SK-N-SH (cell line): ENCODE measurements around the gene NANOGP8. TPM values are rescaled to one million over a fixed set of nuclear protein-coding genes. Genes with fewer than 3 reads are reported as not detected.

Experiments
- CTCF ChIA-PET: fragments of 300-600, 350-600 bp; formaldehyde crosslinking; extraction: SDS; loops from one replicate; lab custom pipeline; 2021; lab: Yijun Ruan, JAX
- POLR2A ChIA-PET: fragments of 350-600 bp; sonication (Branson Sonifier 250); formaldehyde crosslinking; extraction: SDS; loops from one replicate; lab custom pipeline; 2020; ENCODE audit warnings: antibody characterized with exemption, inconsistent platforms; lab: Yijun Ruan, JAX
- DNase-seq: peaks from one replicate; pipeline ENCODE4 v3.0.0; 2012
- H2AFZ ChIP-seq: fragments of 200-600 bp; sonication (generic); 2 replicates; pipeline ENCODE4 v1.8.1; 2016; ENCODE audit warnings: antibody characterized with exemption, mild to moderate bottlenecking, low read depth
- H3F3A ChIP-seq: fragments of 200-600 bp; sonication (generic); replicated peaks from 2 replicates; pipeline ENCODE3; 2016; ENCODE audit warnings: antibody characterized with exemption, mild to moderate bottlenecking; ENCODE audit not compliant: insufficient read depth
- H3K27ac ChIP-seq, 2 experiments: fragments of 200-500 bp in 1 of 2; fragments of 200-600 bp in 1 of 2; sonication (Bioruptor generic) in 1 of 2; sonication (generic), shearing (Covaris generic) in 1 of 2; 2 replicates each; pipeline versions ENCODE4 v1.5.1 to v1.6.1; 2014 to 2016; ENCODE audit warnings: low read depth in 2 of 2, inconsistent platforms in 1 of 2, low read length in 1 of 2, mild to moderate bottlenecking in 1 of 2, mixed read lengths in 1 of 2
- H3K27me3 ChIP-seq: fragments of 200-600 bp; sonication (generic), shearing (Covaris generic); 2 replicates; pipeline ENCODE4 v1.6.1; 2016; ENCODE audit warnings: mixed run types; ENCODE audit not compliant: insufficient read depth
- H3K36me3 ChIP-seq, 2 experiments: fragments of 200-500 bp in 1 of 2; fragments of 200-600 bp in 1 of 2; sonication (Bioruptor generic) in 1 of 2; sonication (generic) in 1 of 2; replicated peaks in 1 of 2; 2 replicates each; pipeline versions ENCODE3 to v1.5.1; 2014 to 2016; ENCODE audit warnings: low read length in 1 of 2, mild to moderate bottlenecking in 1 of 2; ENCODE audit not compliant: insufficient read depth in 2 of 2, control insufficient read depth in 1 of 2
- H3K4me1 ChIP-seq, 2 experiments: fragments of 200-500 bp in 1 of 2; fragments of 200-600 bp in 1 of 2; sonication (Bioruptor generic) in 1 of 2; sonication (generic), shearing (Covaris generic) in 1 of 2; 2 replicates each; pipeline versions ENCODE4 v1.5.1 to v1.6.1; 2014 to 2016; ENCODE audit warnings: low read depth in 1 of 2, low read length in 1 of 2, mixed run types in 1 of 2; ENCODE audit not compliant: insufficient read depth in 2 of 2, control insufficient read depth in 1 of 2
- H3K4me2 ChIP-seq: fragments of 200-600 bp; sonication (generic), shearing (Covaris generic); 2 replicates; pipeline ENCODE4 v1.6.1; 2017; ENCODE audit warnings: mixed run types
- H3K4me3 ChIP-seq, 2 experiments: fragments of 200-500 bp in 1 of 2; fragments of 200-600 bp in 1 of 2; sonication (Bioruptor generic) in 1 of 2; sonication (generic), shearing (Covaris generic) in 1 of 2; 2 replicates each; pipeline versions ENCODE4 v1.5.1 to v1.8.1; 2014 to 2016; ENCODE audit warnings: low read depth in 2 of 2, inconsistent platforms in 1 of 2, low read length in 1 of 2, mild to moderate bottlenecking in 1 of 2, mixed read lengths in 1 of 2, moderate library complexity in 1 of 2
- H3K79me2 ChIP-seq: fragments of 200-600 bp; sonication (generic); 2 replicates; pipeline ENCODE4 v1.8.1; 2017; ENCODE audit warnings: mild to moderate bottlenecking; ENCODE audit not compliant: insufficient read depth
- H3K9ac ChIP-seq: fragments of 200-600 bp; sonication (generic); 2 replicates; pipeline ENCODE4 v1.6.1; 2017; ENCODE audit warnings: mixed run types
- H3K9me2 ChIP-seq: fragments of 200-600 bp; sonication (generic); 2 replicates; pipeline ENCODE4 v1.6.1; 2017; ENCODE audit warnings: mixed run types
- H3K9me3 ChIP-seq: fragments of 200-600 bp; sonication (generic); 2 replicates; pipeline ENCODE4 v1.6.1; 2017; ENCODE audit warnings: mixed run types, mild to moderate bottlenecking, moderate library complexity
- H4K20me1 ChIP-seq: fragments of 200-600 bp; sonication (generic); 2 replicates; pipeline ENCODE4 v1.6.1; 2017; ENCODE audit warnings: mild to moderate bottlenecking, mixed run types; ENCODE audit not compliant: insufficient read depth
- ELF1 ChIP-seq: IDR thresholded peaks from 2 replicates; pipeline ENCODE4 v1.4.0; 2012
- EP300 ChIP-seq, 2 experiments: IDR thresholded peaks; 2 replicates each; pipeline versions ENCODE4 v1.4.0 to v1.6.1; 2012; ENCODE audit warnings: borderline replicate concordance in 1 of 2, low read depth in 1 of 2, low read length in 1 of 2
- EZH2phosphoT487 ChIP-seq: fragments of 200-600 bp; sonication (generic); IDR thresholded peaks from 2 replicates; pipeline ENCODE4 v1.6.1; 2017; ENCODE audit warnings: low read depth, mixed run types, mild to moderate bottlenecking, antibody characterized with exemption, moderate library complexity, borderline replicate concordance
- FOXM1 ChIP-seq: IDR thresholded peaks from 2 replicates; pipeline ENCODE4 v1.4.0; 2012; ENCODE audit warnings: low read depth, mild to moderate bottlenecking
- GATA2 ChIP-seq: sonication (generic); formaldehyde crosslinking; IDR thresholded peaks from 2 replicates; pipeline ENCODE4 v1.5.0; 2020; ENCODE audit warnings: mild to moderate bottlenecking, missing genetic modification reagents
- NFIC ChIP-seq: IDR thresholded peaks from 2 replicates; pipeline ENCODE4 v1.4.0; 2012; ENCODE audit warnings: borderline replicate concordance
- PBX3 ChIP-seq: IDR thresholded peaks from 2 replicates; pipeline ENCODE4; 2012
- POLR2AphosphoS5 ChIP-seq: IDR thresholded peaks from 2 replicates; pipeline ENCODE4 v1.6.1; 2012; ENCODE audit warnings: low read depth, low read length
- RCOR1 ChIP-seq: fragments of 150-350 bp; IDR thresholded peaks from 2 replicates; pipeline ENCODE4 v1.6.1; 2017; ENCODE audit warnings: antibody characterized with exemption, low read length
- RFX5 ChIP-seq: IDR thresholded peaks from 2 replicates; pipeline ENCODE4 v1.6.1; 2012; ENCODE audit warnings: mild to moderate bottlenecking, improper control_type of control experiment, low read length
- RXRA ChIP-seq: IDR thresholded peaks from 2 replicates; pipeline ENCODE4 v1.4.0; 2012; ENCODE audit warnings: low read depth, mild to moderate bottlenecking, borderline replicate concordance
- SIN3A ChIP-seq: IDR thresholded peaks from 2 replicates; pipeline ENCODE4 v1.6.1; 2012; ENCODE audit warnings: low read depth, mild to moderate bottlenecking, low read length, moderate library complexity, borderline replicate concordance
- TAF1 ChIP-seq: IDR thresholded peaks from 2 replicates; pipeline ENCODE4 v1.6.1; 2012; ENCODE audit warnings: low read depth, mild to moderate bottlenecking, low read length, moderate library complexity, borderline replicate concordance
- TCF12 ChIP-seq: IDR thresholded peaks from 2 replicates; pipeline ENCODE4 v1.4.0; 2012
- TEAD4 ChIP-seq: IDR thresholded peaks from 2 replicates; pipeline ENCODE4 v1.4.0; 2012; ENCODE audit warnings: mild to moderate bottlenecking, borderline replicate concordance; ENCODE audit not compliant: insufficient read depth
- USF2 ChIP-seq: fragments of 150-350 bp; IDR thresholded peaks from 2 replicates; pipeline ENCODE4 v1.6.1; 2017; ENCODE audit warnings: antibody characterized with exemption, low read length, low read depth, borderline replicate concordance
- YY1 ChIP-seq: IDR thresholded peaks from 2 replicates; pipeline ENCODE4 v1.4.0; 2012; ENCODE audit warnings: low read depth, mild to moderate bottlenecking
- WGBS: methylation state at CpG from one replicate; pipeline ENCODE4 v1.1.6; 2017; ENCODE audit warnings: low lambda C conversion rate; 5-methylcytosine and 5-hydroxymethylcytosine counted together
- polyA plus RNA-seq, 3 experiments: library from polyadenylated mRNA; depleted of rRNA; stranded (reverse); fragments of >200 nt; gene quantifications; 2 replicates each; pipeline ENCODE4 v1.2.3, GENCODE V29; 2012
- TF ChIP-seq, protein P1 (sequence below): fragments of 150-350 bp; IDR thresholded peaks from 2 replicates; pipeline ENCODE4 v1.6.1; 2016; ENCODE audit warnings: mild to moderate bottlenecking, low read depth, low read length
- TF ChIP-seq, protein P2 (sequence below): IDR thresholded peaks from 2 replicates; pipeline ENCODE4 v1.4.0; 2012; ENCODE audit warnings: low read depth

NANOGP8 gene
- polyA plus RNA-seq, 1 of the 3 experiments (the other 2 are of a cell fraction), result not detected

DNA sequence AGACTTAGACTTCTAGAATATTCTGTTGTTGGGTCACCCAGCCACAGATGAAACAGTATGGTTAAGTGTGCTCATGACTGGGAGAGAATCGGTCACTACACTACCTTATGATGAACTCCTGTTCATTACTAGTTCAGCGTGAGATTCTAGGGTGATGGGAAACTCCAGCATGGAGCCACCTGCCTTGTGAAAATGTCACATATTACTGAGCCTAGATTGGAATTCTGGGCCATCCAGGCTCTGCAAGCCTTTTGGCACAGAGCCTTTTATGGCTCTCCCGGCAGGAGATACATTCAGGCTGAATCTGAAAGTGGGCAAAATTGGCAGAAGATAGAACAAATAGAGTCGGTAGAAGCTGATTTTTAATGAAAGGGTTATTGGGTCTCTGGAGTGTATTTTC, 19.0 kb downstream of the NANOGP8 start (continued):
- TF ChIP-seq, protein P1, sequence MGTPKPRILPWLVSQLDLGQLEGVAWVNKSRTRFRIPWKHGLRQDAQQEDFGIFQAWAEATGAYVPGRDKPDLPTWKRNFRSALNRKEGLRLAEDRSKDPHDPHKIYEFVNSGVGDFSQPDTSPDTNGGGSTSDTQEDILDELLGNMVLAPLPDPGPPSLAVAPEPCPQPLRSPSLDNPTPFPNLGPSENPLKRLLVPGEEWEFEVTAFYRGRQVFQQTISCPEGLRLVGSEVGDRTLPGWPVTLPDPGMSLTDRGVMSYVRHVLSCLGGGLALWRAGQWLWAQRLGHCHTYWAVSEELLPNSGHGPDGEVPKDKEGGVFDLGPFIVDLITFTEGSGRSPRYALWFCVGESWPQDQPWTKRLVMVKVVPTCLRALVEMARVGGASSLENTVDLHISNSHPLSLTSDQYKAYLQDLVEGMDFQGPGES, result no peak

DNA sequence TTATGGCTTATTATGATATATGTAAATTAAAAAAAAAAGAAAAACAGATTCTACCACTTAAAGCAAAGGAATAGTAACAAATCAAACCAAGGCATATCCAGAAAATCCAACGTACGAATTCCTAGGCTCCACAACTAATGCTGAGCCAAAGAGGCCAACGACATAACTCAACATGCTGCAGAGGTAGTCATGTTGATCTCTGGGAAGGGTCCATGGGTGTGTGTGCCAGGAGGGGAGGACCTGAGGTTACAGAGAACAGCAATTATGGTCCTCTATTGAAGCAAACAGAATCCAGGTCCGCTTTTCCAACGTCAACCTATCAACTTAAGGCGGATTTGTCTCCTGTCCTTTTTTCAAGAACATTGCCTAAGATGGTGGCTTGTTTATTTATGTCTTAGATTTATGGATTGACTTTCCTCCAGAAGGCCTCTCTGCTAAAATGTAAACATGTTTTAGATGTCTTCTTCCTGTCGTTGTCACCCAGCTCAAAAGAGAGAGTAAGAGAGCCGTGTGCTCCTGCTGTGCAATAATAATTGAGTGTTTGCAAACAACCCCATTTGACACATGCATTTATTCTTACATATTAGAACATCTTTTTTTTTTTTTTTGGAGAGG, 20.4 kb downstream of the NANOGP8 start:
- no peak overlapping the region for H3K4me3 ChIP-seq
- H3K36me3 ChIP-seq, result no peaks in the 10 kb centered on the region
- TF ChIP-seq EZH2phosphoT487, result no peak
- TF ChIP-seq GATA2 (CRISPR knock-in tag), result no peak
- no peak for TF ChIP-seq EP300 (IDR thresholded peaks at IDR 0.05; ENCODE audit: borderline replicate concordance in 1 of 2, low read depth in 1 of 2, low read length in 1 of 2)
- no peak for TF ChIP-seq RFX5
- TF ChIP-seq ELF1, result no peak
- TF ChIP-seq POLR2AphosphoS5, result no peak
- TF ChIP-seq, protein P2, sequence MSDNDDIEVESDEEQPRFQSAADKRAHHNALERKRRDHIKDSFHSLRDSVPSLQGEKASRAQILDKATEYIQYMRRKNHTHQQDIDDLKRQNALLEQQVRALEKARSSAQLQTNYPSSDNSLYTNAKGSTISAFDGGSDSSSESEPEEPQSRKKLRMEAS, result no peak
- TF ChIP-seq TEAD4, result no peak
- no peak for TF ChIP-seq TAF1
- no peak for TF ChIP-seq FOXM1
- TF ChIP-seq, protein P1, result no peak
- H4K20me1 ChIP-seq, result no peaks in the 10 kb centered on the region
- POLR2A ChIA-PET, result no interaction called here
- WGBS, result 81% methylated on average over 8 of the region's 8 CpGs
- DNase-seq, result no peak
- H3F3A ChIP-seq, result no peaks in the 10 kb centered on the region
- no peaks in the 10 kb centered on the region for H3K79me2 ChIP-seq
- CTCF ChIA-PET, result interaction anchor here (0.7 kb wide), 1 partner anchor 11 kb away, joined by 3 read pairs; no protein-coding TSS in a partner anchor
- no peak overlapping the region for H3K27ac ChIP-seq
- no peaks in the 10 kb centered on the region for H3K9me2 ChIP-seq
- H3K4me2 ChIP-seq, result no peak overlapping the region
- H3K9ac ChIP-seq, result no peak overlapping the region
- H3K27me3 ChIP-seq, result no peaks in the 10 kb centered on the region
- H2AFZ ChIP-seq, result no peak overlapping the region
- H3K9me3 ChIP-seq, result no peaks in the 10 kb centered on the region
- no peaks in the 10 kb centered on the region for H3K4me1 ChIP-seq

DNA sequence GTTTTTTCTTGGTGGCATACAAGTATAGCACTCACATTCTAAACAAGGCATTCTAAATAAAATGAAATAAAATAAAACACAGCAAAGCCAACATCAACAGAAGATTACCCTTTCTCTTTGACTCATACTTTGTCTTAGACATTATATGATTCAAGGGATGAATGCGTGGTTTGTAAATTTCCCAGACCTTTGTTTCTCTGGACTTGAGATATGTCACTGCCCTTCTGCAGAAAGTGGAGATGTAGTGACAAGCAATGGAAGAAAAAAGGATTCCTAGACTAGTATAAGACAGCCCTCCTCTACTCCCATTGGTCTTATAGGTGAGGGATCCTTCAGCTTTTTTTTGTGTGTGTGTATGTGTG, 22.4 kb downstream of the NANOGP8 start:
- POLR2A ChIA-PET, result no interaction called here
- Histone ChIP-seq H3K4me2 (no peak overlapping the region), H3K9ac (no peak overlapping the region), H3K9me3 (no peaks in the 10 kb centered on the region), H3K4me3 (no peak overlapping the region), H3K27ac (no peak overlapping the region), H4K20me1 (no peaks in the 10 kb centered on the region), H3K9me2 (no peaks in the 10 kb centered on the region), H3K79me2 (no peaks in the 10 kb centered on the region), H3K36me3 (no peaks in the 10 kb centered on the region), H3F3A (no peaks in the 10 kb centered on the region), H2AFZ (no peak overlapping the region), H3K4me1 (no peaks in the 10 kb centered on the region), H3K27me3 (no peaks in the 10 kb centered on the region)
- 79% methylated on average over 1 of the region's 1 CpG for WGBS
- CTCF ChIA-PET, result interaction anchor here (1.5 kb wide), 1 partner anchor 16 kb away, joined by 4 read pairs; no protein-coding TSS in a partner anchor
- no peak for DNase-seq
- TF ChIP-seq, protein P2, result no peak
- no peak for TF ChIP-seq TCF12
- TF ChIP-seq RFX5, result no peak
- no peak for TF ChIP-seq RXRA
- TF ChIP-seq TAF1, result no peak
- TF ChIP-seq PBX3, result no peak
- TF ChIP-seq FOXM1, result no peak
- no peak for TF ChIP-seq USF2
- no peak for TF ChIP-seq NFIC
- no peak for TF ChIP-seq RCOR1
- TF ChIP-seq YY1, result no peak
- no peak for TF ChIP-seq SIN3A
- no peak for TF ChIP-seq EZH2phosphoT487
